HFFc6 (cell line): ENCODE results near the gene ARID3A. TPM values are rescaled to one million over a fixed set of nuclear protein-coding genes. Genes with fewer than 3 reads are reported as not detected.

Source experiments
- DNase-seq: peaks from one replicate; pipeline ENCODE4 v3.0.0-alpha.2; 2018
- H3K27ac Mint-ChIP-seq: 2 replicates; pipeline ENCODE4 v1.8.0; 2020; ENCODE audit warnings: mild to moderate bottlenecking, mixed read lengths
- H3K27me3 Mint-ChIP-seq: 2 replicates; pipeline ENCODE4 v1.8.0; 2021; ENCODE audit warnings: mild to moderate bottlenecking, moderate library complexity, mixed read lengths; ENCODE audit not compliant: insufficient read depth
- H3K36me3 Mint-ChIP-seq: 2 replicates; pipeline ENCODE4 v1.8.0; 2021; ENCODE audit warnings: low read depth, mixed read lengths
- H3K4me1 Mint-ChIP-seq: 2 replicates; pipeline ENCODE4 v1.8.0; 2020; ENCODE audit warnings: low read depth, mixed read lengths
- H3K4me3 Mint-ChIP-seq: 2 replicates; pipeline ENCODE4 v1.8.0; 2020; ENCODE audit warnings: mild to moderate bottlenecking, moderate library complexity, mixed read lengths
- H3K9me3 Mint-ChIP-seq: 2 replicates; pipeline ENCODE4 v1.8.0; 2020; ENCODE audit warnings: mild to moderate bottlenecking, mixed read lengths
- total RNA-seq, 6 experiments: library from RNA; stranded (reverse); fragmentation: NEBNext Ultra II Directional; extraction: Animal tissue kit (Norgen Biotek cat#: 25700); gene quantifications; 2 replicates in 1 of 6; 3 replicates in 5 of 6; pipeline ENCODE4 v1.2.3, GENCODE V29; 2021
- TF ChIP-seq, protein P1 (sequence below): fragments of 200-600 bp; sonication (generic); IDR thresholded peaks from 2 replicates; pipeline ENCODE4 v1.5.0; 2021; ENCODE audit warnings: antibody characterized with exemption, mild to moderate bottlenecking

The ARID3A gene
- total RNA-seq, 6 experiments from 2014 or later, result 35.1 to 44.2 (median 38.4) TPM

DNA sequence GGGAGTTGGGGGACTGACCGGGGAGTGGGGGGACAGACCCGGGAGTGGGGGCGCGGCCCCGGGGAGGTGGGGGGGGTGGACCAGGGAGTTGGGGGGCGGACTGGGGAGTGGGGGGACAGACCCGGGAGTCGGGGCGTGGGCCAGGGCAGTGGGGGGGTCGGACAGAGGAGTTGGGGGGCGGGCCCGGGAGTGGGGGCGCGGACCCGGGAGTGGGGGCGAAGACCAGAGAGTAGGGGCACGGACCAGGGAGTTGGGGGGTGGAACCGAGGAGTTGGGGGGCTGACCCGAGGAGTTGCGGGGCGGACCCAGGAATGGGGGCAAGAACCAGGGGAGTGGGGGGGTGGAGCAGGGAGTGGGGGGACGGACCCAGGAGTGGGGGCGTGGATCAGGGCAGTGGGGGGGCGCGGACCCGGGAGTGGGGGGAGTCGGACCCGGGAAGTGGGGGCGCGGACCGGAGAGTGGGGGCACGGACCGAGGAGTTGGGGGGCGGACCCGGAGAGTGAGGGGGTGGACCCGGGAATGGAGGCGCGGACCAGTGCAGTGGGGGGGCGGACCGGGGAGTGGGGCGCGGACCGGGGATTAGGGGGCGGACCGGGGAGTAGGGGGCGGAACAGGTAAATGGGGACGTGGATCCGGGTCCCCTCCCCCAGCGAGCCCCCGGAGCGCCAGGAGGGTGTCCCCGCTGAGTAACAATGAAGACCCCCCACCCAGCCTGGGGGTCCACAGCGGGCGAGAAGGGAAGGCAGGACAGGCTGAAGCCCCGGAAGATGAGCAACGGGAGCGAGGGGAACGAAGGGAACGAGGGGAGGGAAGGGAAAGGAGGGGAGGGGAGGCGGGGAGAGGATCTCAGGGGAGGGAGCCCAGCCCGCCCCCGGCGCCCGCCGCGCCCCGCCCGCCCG, 13.4 kb upstream of the ARID3A start:
- peaks cover 11% of the 10 kb centered on the region for H3K4me1 Mint-ChIP-seq
- no peaks in the 10 kb centered on the region for H3K36me3 Mint-ChIP-seq
- TF ChIP-seq, protein P1, sequence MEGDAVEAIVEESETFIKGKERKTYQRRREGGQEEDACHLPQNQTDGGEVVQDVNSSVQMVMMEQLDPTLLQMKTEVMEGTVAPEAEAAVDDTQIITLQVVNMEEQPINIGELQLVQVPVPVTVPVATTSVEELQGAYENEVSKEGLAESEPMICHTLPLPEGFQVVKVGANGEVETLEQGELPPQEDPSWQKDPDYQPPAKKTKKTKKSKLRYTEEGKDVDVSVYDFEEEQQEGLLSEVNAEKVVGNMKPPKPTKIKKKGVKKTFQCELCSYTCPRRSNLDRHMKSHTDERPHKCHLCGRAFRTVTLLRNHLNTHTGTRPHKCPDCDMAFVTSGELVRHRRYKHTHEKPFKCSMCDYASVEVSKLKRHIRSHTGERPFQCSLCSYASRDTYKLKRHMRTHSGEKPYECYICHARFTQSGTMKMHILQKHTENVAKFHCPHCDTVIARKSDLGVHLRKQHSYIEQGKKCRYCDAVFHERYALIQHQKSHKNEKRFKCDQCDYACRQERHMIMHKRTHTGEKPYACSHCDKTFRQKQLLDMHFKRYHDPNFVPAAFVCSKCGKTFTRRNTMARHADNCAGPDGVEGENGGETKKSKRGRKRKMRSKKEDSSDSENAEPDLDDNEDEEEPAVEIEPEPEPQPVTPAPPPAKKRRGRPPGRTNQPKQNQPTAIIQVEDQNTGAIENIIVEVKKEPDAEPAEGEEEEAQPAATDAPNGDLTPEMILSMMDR, result no peak
- H3K27me3 Mint-ChIP-seq, result no peaks in the 10 kb centered on the region; the same call in 1 of the 2 replicates
- H3K9me3 Mint-ChIP-seq, result no peaks in the 10 kb centered on the region
- DNase-seq, result no peak
- peak overlapping the region; percentile 78 for H3K4me3 Mint-ChIP-seq
- H3K27ac Mint-ChIP-seq, result no peak overlapping the region

DNA sequence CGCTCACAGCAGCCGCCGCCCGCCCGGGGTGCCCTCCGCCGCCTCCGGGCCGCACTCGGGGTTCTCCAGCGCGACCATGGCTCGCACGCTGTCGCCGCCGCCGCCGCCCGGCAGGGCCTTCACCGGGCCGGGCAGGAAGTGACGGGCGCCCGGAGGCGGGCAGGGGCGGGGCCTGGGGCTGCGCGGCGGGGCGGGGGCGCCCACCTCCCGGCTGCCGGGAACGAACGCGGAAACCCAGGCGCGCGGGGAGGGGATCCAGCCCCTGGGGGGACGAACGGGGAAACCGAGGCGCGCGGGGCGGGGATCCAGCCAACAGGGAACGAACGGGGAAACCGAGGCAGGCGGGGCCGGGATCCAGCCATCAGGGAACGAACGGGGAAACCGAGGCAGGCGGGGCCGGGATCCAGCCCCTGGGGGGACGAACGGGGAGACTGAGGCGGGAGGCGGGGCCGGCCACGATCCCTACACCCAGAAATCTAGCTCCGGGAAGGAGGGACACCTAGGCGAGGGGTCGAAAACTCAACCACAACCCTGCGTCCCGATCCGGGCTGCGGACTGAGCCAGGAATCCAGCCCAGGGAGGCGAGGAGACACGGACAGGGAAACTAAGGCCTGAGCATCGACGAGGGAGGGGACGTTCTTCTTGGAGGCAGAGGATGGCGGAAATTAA, 12.6 kb upstream of the ARID3A start, which contains the start of gene R3HDM4:
R3HDM4 (minus strand) TSS at position 140 of the 669 bp plus-strand sequence; CDS start at position 78, 62 bp downstream.
- TF ChIP-seq, protein P1, result no peak
- peak within 1 kb of the TSS; percentile 78 for H3K27ac Mint-ChIP-seq
- DNase-seq, result no peak
- no peaks in the 10 kb centered on the region for H3K36me3 Mint-ChIP-seq
- H3K4me1 Mint-ChIP-seq, result peaks cover 11% of the 10 kb centered on the region
- H3K27me3 Mint-ChIP-seq, result peaks cover 2% of the 10 kb centered on the region
- H3K4me3 Mint-ChIP-seq, result peak within 1 kb of the TSS; percentile 83
- no peaks in the 10 kb centered on the region for H3K9me3 Mint-ChIP-seq

DNA sequence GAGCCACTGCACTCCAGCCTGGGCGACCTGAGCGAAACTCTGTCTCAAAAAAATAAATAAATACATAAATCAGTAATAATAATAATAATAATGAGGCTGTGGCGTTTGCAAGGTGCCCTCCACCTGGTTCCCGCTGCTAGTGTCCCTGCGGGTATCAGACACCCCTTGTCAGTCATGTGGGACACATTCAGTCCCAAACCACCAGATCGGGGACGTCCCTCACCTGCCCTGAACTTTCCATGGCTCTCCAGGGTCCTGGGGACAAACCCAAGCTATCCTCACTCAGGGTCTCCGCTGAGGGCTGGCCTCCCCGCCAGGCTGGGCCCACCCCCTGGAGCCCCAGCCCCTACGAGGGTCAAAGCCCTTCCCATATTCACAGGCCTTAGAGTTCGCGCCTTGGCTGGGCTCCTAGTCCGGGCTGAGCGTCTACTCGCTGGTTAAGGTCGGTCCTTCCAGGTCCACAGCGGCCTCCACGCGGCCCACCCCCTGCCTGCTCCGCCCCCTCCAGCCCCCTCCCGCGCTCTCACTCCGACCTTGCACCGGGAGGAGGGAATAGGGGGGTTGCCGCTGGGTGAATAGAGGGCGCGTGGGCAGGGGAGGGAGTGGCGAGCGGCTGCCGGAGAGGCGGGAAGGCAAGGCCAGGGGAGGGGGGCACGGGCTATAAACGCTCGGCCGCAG, 9.1 kb upstream of the ARID3A start:
- DNase-seq, result no peak
- no peak overlapping the region for H3K27ac Mint-ChIP-seq
- no peak overlapping the region for H3K4me3 Mint-ChIP-seq
- no peaks in the 10 kb centered on the region for H3K36me3 Mint-ChIP-seq
- H3K9me3 Mint-ChIP-seq, result no peaks in the 10 kb centered on the region
- peaks cover 13% of the 10 kb centered on the region for H3K27me3 Mint-ChIP-seq
- TF ChIP-seq, protein P1, result no peak
- peaks cover 7% of the 10 kb centered on the region; the same call in 1 of the 2 replicates for H3K4me1 Mint-ChIP-seq

DNA sequence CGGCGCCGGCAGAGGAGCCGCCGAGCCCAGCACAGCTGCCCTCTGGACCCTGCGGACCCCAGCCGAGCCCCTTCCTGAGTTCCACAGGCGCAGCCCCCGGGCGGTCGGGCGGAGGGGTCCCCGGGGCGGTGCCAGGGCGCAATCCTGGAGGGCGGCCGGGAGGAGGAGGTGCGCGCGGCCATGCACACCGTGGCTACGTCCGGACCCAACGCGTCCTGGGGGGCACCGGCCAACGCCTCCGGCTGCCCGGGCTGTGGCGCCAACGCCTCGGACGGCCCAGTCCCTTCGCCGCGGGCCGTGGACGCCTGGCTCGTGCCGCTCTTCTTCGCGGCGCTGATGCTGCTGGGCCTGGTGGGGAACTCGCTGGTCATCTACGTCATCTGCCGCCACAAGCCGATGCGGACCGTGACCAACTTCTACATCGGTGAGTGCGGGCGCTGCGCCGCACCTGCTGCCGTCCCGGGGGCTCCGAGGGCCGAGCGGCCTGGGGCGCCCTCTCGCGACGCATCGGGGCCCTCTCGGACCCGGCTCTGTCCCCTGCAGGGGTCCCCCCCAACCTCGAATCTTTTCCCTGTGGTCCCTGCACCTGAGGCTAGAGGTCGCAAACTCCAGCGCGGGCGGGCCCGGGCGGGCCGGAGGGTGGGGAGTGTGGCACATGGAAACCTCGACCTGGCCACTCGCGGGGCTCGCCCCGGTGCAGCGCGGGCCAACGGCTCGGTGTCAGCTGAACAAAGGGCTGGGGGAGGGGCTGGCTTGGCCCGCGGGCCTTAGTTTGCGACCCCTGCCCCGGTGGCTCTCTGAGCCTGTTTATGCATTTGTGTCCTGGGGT, 8.3 kb upstream of the ARID3A start, which contains the start of gene KISS1R:
KISS1R (plus strand) TSS at position 11 of the 829 bp plus-strand sequence; CDS start at position 181, 170 bp downstream.
- TF ChIP-seq, protein P1, result peak; percentile 67
- DNase-seq, result no peak
- H3K27me3 Mint-ChIP-seq, result peaks cover 15% of the 10 kb centered on the region
- no peaks in the 10 kb centered on the region for H3K9me3 Mint-ChIP-seq
- no peak within 1 kb of the TSS for H3K27ac Mint-ChIP-seq
- H3K36me3 Mint-ChIP-seq, result no peaks in the 10 kb centered on the region
- H3K4me1 Mint-ChIP-seq, result peaks cover 10% of the 10 kb centered on the region; the same call in 1 of the 2 replicates
- H3K4me3 Mint-ChIP-seq, result no peak within 1 kb of the TSS

DNA sequence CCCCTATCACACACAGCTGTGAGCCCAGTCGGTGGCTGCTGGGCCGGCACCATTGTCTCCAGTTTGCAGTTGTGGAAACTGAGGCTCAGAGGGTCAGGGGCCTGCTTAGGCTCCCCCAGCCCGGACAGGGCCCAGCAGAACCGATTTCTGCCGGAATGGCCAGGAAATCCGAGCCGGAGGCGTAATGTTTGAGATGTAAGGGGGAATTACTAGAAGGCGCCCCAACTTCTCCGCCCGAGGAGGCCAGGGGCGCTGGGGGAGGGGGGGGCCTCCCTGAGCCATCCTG, 7.7 kb upstream of the ARID3A start:
- Mint-ChIP-seq H3K9me3 (no peaks in the 10 kb centered on the region), H3K4me1 (peaks cover 10% of the 10 kb centered on the region; the same call in 1 of the 2 replicates), H3K4me3 (no peak overlapping the region), H3K27ac (no peak overlapping the region), H3K27me3 (peaks cover 15% of the 10 kb centered on the region), H3K36me3 (no peaks in the 10 kb centered on the region)
- DNase-seq, result no peak
- TF ChIP-seq, protein P1, result no peak
